Ovary (tissue), 9 donors: ENCODE results near the gene ITPR2. TPM values are rescaled to one million over a fixed set of nuclear protein-coding genes. Genes with fewer than 3 reads are reported as not detected.

ENCODE experiments used
- DNase-seq, 5 donors: peaks; one replicate each; pipeline ENCODE4 v3.0.0-alpha.2; 2019 to 2020
- H3K27ac ChIP-seq, 2 donors: fragments of 200-600 bp; one replicate each; pipeline versions ENCODE4 v1.5.1 to v1.8.0; 2019 to 2022
- H3K27me3 ChIP-seq: fragments of 200-600 bp; one replicate; pipeline ENCODE4 v1.8.0; 2022
- H3K36me3 ChIP-seq: fragments of 200-600 bp; sonication (generic); one replicate; pipeline ENCODE4 v1.5.1; 2019
- H3K4me1 ChIP-seq: one replicate; pipeline ENCODE4 v1.8.1; 2013; ENCODE audit warnings: mild to moderate bottlenecking, moderate library complexity; ENCODE audit not compliant: insufficient read depth
- H3K4me3 ChIP-seq: fragments of 200-600 bp; sonication (generic); one replicate; pipeline ENCODE4 v1.5.1; 2017
- H3K9me3 ChIP-seq, 2 donors: fragments of 200-600 bp in 1 of 2; sonication (generic) in 1 of 2; one replicate each; pipeline versions ENCODE4 v1.5.1 to v1.8.1; 2013 to 2019; ENCODE audit warnings: mild to moderate bottlenecking in 1 of 2, moderate library complexity in 1 of 2
- EP300 ChIP-seq: sonication (generic); formaldehyde crosslinking; IDR thresholded peaks from one replicate; pipeline ENCODE4 v1.6.1; 2017; ENCODE audit warnings: antibody characterized with exemption
- POLR2A ChIP-seq: fragments of 450-650 bp; IDR thresholded peaks from one replicate; pipeline ENCODE4 v1.6.1; 2017; ENCODE audit warnings: antibody characterized with exemption, mild to moderate bottlenecking, moderate library complexity
- WGBS, 3 donors: extraction: QIAGEN DNeasy Blood & Tissue Kit in 1 of 3; methylation state at CpG; one replicate each; pipeline versions ENCODE4 v1.1.5 to v1.1.7; 2013 to 2017; 5-methylcytosine and 5-hydroxymethylcytosine counted together
- intact Hi-C, 4 donors: fragments of 100-400 bp; cut with DNase I; formaldehyde crosslinking; loops; one replicate each; pipeline versions ENCODE4 v1.11.0 to v1.15.1; 2022 to 2023
- polyA plus RNA-seq, 2 donors: library from polyadenylated mRNA; stranded (reverse); fragments of 200-250 nt in 1 of 2; fragments of 350-450 nt in 1 of 2; fragmentation: Illumina TruSeq in 1 of 2; extraction: RNeasy Lipid Tissue Mini Kit (QIAGEN cat#74804) in 1 of 2; gene quantifications; one replicate each; pipeline ENCODE4 v1.2.3, GENCODE V29; 2013 to 2014
- total RNA-seq, 7 donors: library from RNA; depleted of rRNA in 2 of 7; stranded (reverse); fragments of >200 nt in 2 of 7; fragmentation: NEBNext Ultra II Directional in 3 of 7; extraction: Animal tissue kit (Norgen Biotek cat#: 25700) in 3 of 7; gene quantifications; one replicate each; pipeline versions ENCODE4 v1.1.0 to v1.2.4, GENCODE V29; 2016 to 2023
- TF ChIP-seq, protein P1 (sequence below), 3 donors: fragments of 450-650 bp in 2 of 3; fragments of 200-600 bp in 1 of 3; IDR thresholded peaks; one replicate each; pipeline versions ENCODE4 v1.5.1 to v1.8.0; 2016 to 2022; ENCODE audit warnings: antibody characterized with exemption in 3 of 3, mild to moderate bottlenecking in 1 of 3
- donor health status: DM: no; HTN: no; CAD: no; lungs with moderate emphysema.
- donor health status: DM: no; HTN: no; CAD: no.
- donor health status: Bipolar disorder and iron deficiency.
- donor health status: DM: yes; HTN: yes; CAD: no.
- donor health status: DM: no; HTN: no; CAD: no.
- donor health status: DM: yes; HTN: yes; CAD: no.

Gene ITPR2
- total and polyA plus RNA-seq, 9 donors: 5.9 to 51.1 (median 32.9) TPM

DNA sequence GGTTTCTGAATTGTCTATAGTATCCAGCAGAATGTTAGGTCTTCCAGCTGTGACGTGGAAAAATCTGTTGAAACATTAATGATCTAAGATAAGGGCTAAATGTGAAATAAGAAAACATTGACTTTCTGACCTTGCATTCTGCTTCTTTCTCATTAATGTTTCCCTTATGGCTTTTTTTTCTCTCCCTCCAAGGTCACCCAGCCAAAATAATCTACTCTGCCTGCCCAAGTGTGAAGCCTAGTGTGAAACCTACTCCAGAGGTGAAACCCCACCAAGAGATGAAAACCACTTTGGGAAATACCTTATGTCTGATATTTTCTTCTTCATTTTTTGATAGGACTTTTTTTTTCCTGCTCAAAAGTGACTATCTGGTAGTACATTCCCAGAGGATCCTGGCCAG, 529.6 kb downstream of the ITPR2 start:
- Histone ChIP-seq H3K4me3 (no peak overlapping the region), H3K36me3 (no peaks in the 10 kb centered on the region), H3K4me1 (no peaks in the 10 kb centered on the region), H3K27me3 (no peaks in the 10 kb centered on the region), H3K27ac (no peak overlapping the region), H3K9me3 (no peaks in the 10 kb centered on the region)
- intact Hi-C loops: no loop called here
- WGBS, 3 donors: 17 to 46% (median 44%) methylated on average over 1 of the region's 1 CpG
- no peak for DNase-seq
- TF ChIP-seq, protein P1, sequence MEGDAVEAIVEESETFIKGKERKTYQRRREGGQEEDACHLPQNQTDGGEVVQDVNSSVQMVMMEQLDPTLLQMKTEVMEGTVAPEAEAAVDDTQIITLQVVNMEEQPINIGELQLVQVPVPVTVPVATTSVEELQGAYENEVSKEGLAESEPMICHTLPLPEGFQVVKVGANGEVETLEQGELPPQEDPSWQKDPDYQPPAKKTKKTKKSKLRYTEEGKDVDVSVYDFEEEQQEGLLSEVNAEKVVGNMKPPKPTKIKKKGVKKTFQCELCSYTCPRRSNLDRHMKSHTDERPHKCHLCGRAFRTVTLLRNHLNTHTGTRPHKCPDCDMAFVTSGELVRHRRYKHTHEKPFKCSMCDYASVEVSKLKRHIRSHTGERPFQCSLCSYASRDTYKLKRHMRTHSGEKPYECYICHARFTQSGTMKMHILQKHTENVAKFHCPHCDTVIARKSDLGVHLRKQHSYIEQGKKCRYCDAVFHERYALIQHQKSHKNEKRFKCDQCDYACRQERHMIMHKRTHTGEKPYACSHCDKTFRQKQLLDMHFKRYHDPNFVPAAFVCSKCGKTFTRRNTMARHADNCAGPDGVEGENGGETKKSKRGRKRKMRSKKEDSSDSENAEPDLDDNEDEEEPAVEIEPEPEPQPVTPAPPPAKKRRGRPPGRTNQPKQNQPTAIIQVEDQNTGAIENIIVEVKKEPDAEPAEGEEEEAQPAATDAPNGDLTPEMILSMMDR (IDR thresholded peaks at IDR 0.05): no peak

DNA sequence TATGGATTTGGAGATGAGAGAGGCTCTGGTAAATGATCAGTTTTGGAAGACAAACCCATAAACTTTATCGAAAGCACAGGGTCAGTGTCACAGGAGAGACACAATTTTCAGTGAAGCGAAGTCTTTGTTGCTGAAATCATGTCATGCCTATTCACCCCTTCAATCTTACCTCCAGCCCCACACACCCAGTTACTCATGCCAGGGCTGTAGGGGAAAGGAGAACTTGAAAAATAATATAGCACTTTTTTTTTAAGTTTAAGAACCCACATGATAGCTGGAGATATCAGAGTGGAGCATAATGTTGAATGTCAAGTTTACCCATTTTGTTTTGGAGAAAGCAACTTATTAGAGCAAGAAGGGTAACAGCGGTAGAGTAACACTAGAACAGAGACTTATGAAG, 530.2 kb downstream of the ITPR2 start:
- 94 to 99% (median 97%) methylated on average over 3 of the region's 3 CpGs for WGBS, 3 donors
- TF ChIP-seq POLR2A (no peak), EP300 (no peak)
- TF ChIP-seq, protein P1 (IDR thresholded peaks at IDR 0.05): no peak
- Histone ChIP-seq H3K4me1 (no peaks in the 10 kb centered on the region), H3K27ac (no peak overlapping the region), H3K9me3 (no peaks in the 10 kb centered on the region), H3K36me3 (no peaks in the 10 kb centered on the region), H3K27me3 (no peaks in the 10 kb centered on the region), H3K4me3 (no peak overlapping the region)
- no peak for DNase-seq
- intact Hi-C loops: no loop called here

DNA sequence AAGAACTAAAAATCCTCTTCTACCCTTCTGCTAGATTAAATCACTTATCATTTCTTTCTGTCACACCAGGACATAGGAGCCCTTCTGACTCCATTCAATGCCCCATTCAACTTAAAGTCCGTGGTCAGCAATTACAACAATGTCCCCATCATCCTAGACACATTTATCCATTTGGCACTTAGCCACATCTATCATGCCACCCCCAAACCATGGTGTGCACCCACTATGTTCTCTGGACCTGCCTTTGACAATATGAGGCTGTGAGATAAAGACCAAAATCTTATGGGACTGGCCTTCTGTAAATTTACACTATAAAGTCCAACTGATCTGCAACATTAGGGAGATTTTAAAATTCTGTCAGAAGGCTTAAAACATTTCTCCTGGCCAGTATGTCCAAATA, 533.2 kb downstream of the ITPR2 start:
- 86 to 94% (median 93%) methylated on average over 1 of the region's 1 CpG for WGBS, 3 donors
- intact Hi-C loops: no loop called here
- H3K36me3 ChIP-seq: no peaks in the 10 kb centered on the region
- no peaks in the 10 kb centered on the region for H3K9me3 ChIP-seq
- H3K27me3 ChIP-seq: no peaks in the 10 kb centered on the region
- no peak overlapping the region for H3K27ac ChIP-seq
- no peak for DNase-seq
- TF ChIP-seq, protein P1 (IDR thresholded peaks at IDR 0.05): no peak
- TF ChIP-seq EP300 (no peak), POLR2A (no peak)
- H3K4me3 ChIP-seq: no peak overlapping the region
- peaks cover 2% of the 10 kb centered on the region for H3K4me1 ChIP-seq

DNA sequence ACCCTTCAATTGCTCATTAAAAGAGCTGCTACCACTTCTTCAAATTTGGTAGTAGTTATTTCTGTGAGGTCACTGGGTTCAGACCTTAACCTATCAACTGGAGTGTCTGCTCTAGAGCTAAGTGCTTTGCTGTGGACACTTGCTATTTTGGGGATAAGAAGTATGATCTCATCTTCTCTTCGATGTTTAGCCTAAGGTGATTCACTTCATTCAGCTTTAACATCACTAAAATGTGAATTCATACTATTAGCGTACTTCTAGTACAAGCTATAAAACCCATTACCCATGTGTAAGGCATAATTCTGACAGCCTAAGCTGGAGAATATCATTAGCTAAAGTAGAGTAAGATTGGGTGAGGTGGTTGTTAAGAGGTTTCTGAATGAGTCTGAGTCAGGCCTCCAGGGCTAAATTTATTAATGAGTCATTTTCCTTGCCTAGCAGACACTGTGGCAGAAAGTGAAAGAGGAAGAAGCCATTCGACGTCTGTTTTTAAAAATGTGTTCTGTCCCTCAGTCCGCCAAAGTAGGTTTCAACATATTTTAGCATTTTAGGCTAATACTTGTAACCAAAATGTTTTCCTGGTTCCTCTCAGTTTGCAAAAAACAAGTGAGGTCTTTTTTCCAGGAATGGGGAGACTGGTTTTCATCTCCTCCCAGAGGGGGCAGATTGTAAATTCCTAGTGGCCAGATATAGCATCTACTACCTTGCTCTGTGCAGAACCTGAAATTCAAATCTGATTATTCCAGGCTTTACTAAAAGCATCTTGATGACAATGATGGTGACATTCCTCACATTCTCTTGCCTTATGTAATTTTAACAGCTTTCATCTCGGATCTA, 534.0 kb downstream of the ITPR2 start:
- peaks cover 2% of the 10 kb centered on the region for H3K4me1 ChIP-seq
- peak overlapping the region in 1 of 2 donors; percentile 52 for H3K27ac ChIP-seq
- no peaks in the 10 kb centered on the region for H3K36me3 ChIP-seq
- no peaks in the 10 kb centered on the region for H3K27me3 ChIP-seq
- no peaks in the 10 kb centered on the region for H3K9me3 ChIP-seq
- TF ChIP-seq, protein P1 (IDR thresholded peaks at IDR 0.05): peak in 2 of 3 donors; percentile 27 to 29
- TF ChIP-seq EP300: no peak
- WGBS, 3 donors: 37 to 46% (median 44%) methylated on average over 6 of the region's 6 CpGs
- peak overlapping the region; percentile 8 for H3K4me3 ChIP-seq
- no peak for DNase-seq
- intact Hi-C loops: no loop called here
